ENCODE measurements around the gene PDE8B. TPM values are rescaled to one million over a fixed set of nuclear protein-coding genes. Genes with fewer than 3 reads are reported as not detected.

The PDE8B gene
- total RNA-seq, 1 experiment from 2014 or later = 0.17 TPM

- TF ChIP-seq ELF1 (IDR thresholded peaks at IDR 0.05; ENCODE audit: borderline replicate concordance, low read depth) (no peak), YY1 (IDR thresholded peaks at IDR 0.05; ENCODE audit: extremely low read depth, insufficient replicate concordance, low read depth, low read length) (no peak), JUND (IDR thresholded peaks at IDR 0.05) (no peak)
These were observed 17.9 kb upstream of the PDE8B start (continued) for GRCh38 chr5:77192441-77193050.

GRCh38 chr5:77194762-77195161, 15.7 kb upstream of the PDE8B start:
- no peaks in the 10 kb centered on the region for H3K79me2 ChIP-seq (ENCODE audit: insufficient read depth, low read length)
- H3K4me3 ChIP-seq (replicated peaks in 1 of 2; ENCODE audit: low read depth in 1 of 2, low read length in 2 of 2) = no peak overlapping the region
- no peak overlapping the region for H3K27ac ChIP-seq (ENCODE audit: low read depth, low read length)
- H3K9me3 ChIP-seq (ENCODE audit: control insufficient read depth in 1 of 2, insufficient read depth in 1 of 2, low read depth in 1 of 2, low read length in 2 of 2) = no peaks in the 10 kb centered on the region
- ChIA-PET POLR2A (no interaction called here), RAD21 (ENCODE audit: low non-redundant PET in 1 of 2, low total read pairs in 2 of 2, uncharacterized antibody in 2 of 2, unreplicated experiment in 2 of 2) (no interaction called here), CTCF (no interaction called here)
- no peaks in the 10 kb centered on the region for H3K4me1 ChIP-seq (ENCODE audit: control insufficient read depth in 1 of 2, insufficient read depth in 2 of 2, low read length in 2 of 2)
- no peaks in the 10 kb centered on the region for H3K36me3 ChIP-seq (ENCODE audit: control insufficient read depth in 1 of 2, insufficient read depth in 2 of 2, low read length in 2 of 2)
- no TSS peak for BruUV-seq (replicated peaks)
- no peak overlapping the region for H3K4me2 ChIP-seq (ENCODE audit: low read length)
- no peak for TF ChIP-seq YY1 (IDR thresholded peaks at IDR 0.05; ENCODE audit: extremely low read depth, insufficient replicate concordance, low read depth, low read length)
- no peak for TF ChIP-seq CEBPB (IDR thresholded peaks at IDR 0.05; ENCODE audit: low read depth)
- no peak for TF ChIP-seq RAD21 (IDR thresholded peaks at IDR 0.05; ENCODE audit: low read depth)
- no peaks in the 10 kb centered on the region; the same call in 1 of the 2 replicates for H3K9me2 ChIP-seq (ENCODE audit: insufficient read depth)
- DNase-seq (ENCODE audit: low read depth, low spot score) (no peak), ATAC-seq (no peak)
- intact Hi-C loops (cut with micrococcal nuclease) = no loop called here
- no peaks in the 10 kb centered on the region for H4K20me1 ChIP-seq (ENCODE audit: insufficient read depth)
- no peak overlapping the region for H2AFZ ChIP-seq (ENCODE audit: low read depth, low read length, poor library complexity, severe bottlenecking)
- no peaks in the 10 kb centered on the region for H3K27me3 ChIP-seq (ENCODE audit: insufficient read depth, low read length)
- no peak overlapping the region for H3K9ac ChIP-seq (ENCODE audit: low read length)

- no peak for DNase-seq (ENCODE audit: low read depth, low spot score)
- no peak overlapping the region for H3K4me2 ChIP-seq (ENCODE audit: low read length)
- no peaks in the 10 kb centered on the region for H3K4me1 ChIP-seq (ENCODE audit: control insufficient read depth in 1 of 2, insufficient read depth in 2 of 2, low read length in 2 of 2)
- no TSS peak for BruUV-seq (replicated peaks)
- no peaks in the 10 kb centered on the region for H3K36me3 ChIP-seq (ENCODE audit: control insufficient read depth in 1 of 2, insufficient read depth in 2 of 2, low read length in 2 of 2)
- H3K27me3 ChIP-seq (ENCODE audit: insufficient read depth, low read length) = no peaks in the 10 kb centered on the region
- POLR2A ChIA-PET = no interaction called here
- H4K20me1 ChIP-seq (ENCODE audit: insufficient read depth) = no peaks in the 10 kb centered on the region
- TF ChIP-seq RAD21 (IDR thresholded peaks at IDR 0.05; ENCODE audit: low read depth) (no peak), EGR1 (IDR thresholded peaks at IDR 0.05; ENCODE audit: low read depth) (no peak), ZNF274 (IDR thresholded peaks at IDR 0.05; ENCODE audit: low read depth, low read length) (no peak), JUND (IDR thresholded peaks at IDR 0.05) (no peak)
- TF ChIP-seq, protein P1, sequence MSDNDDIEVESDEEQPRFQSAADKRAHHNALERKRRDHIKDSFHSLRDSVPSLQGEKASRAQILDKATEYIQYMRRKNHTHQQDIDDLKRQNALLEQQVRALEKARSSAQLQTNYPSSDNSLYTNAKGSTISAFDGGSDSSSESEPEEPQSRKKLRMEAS (IDR thresholded peaks at IDR 0.05) = no peak
- no peak overlapping the region for H2AFZ ChIP-seq (ENCODE audit: low read depth, low read length, poor library complexity, severe bottlenecking)
- no peaks in the 10 kb centered on the region for H3K79me2 ChIP-seq (ENCODE audit: insufficient read depth, low read length)
- RAD21 ChIA-PET (ENCODE audit: low non-redundant PET in 1 of 2, low total read pairs in 2 of 2, uncharacterized antibody in 2 of 2, unreplicated experiment in 2 of 2) = no interaction called here
- H3K27ac ChIP-seq (ENCODE audit: low read depth, low read length) = no peak overlapping the region
- H3K9ac ChIP-seq (ENCODE audit: low read length) = no peak overlapping the region
- H3K9me3 ChIP-seq (ENCODE audit: control insufficient read depth in 1 of 2, insufficient read depth in 1 of 2, low read depth in 1 of 2, low read length in 2 of 2) = no peaks in the 10 kb centered on the region
- no peaks in the 10 kb centered on the region; the same call in 1 of the 2 replicates for H3K9me2 ChIP-seq (ENCODE audit: insufficient read depth)
- ATAC-seq = no peak
- CTCF ChIA-PET = no interaction called here
- H3K4me3 ChIP-seq (replicated peaks in 1 of 2; ENCODE audit: low read depth in 1 of 2, low read length in 2 of 2) = no peak overlapping the region
- intact Hi-C loops (cut with micrococcal nuclease) = no loop called here
These were observed 12.5 kb upstream of the PDE8B start for GRCh38 chr5:77197840-77198554.

Data from HCT116 (cell line).